Measurements from ENCODE around the gene UCK1. TPM values are rescaled to one million over a fixed set of nuclear protein-coding genes. Genes with fewer than 3 reads are reported as not detected.
A peak's percentile ranks its signal among the peaks of the same experiment; 100 is the strongest.

Gene UCK1
- 26.5 TPM for total RNA-seq

- intact Hi-C loops (cut with DNase I), result no loop called here
- DNase-seq (ENCODE audit: low spot score), result peak; percentile 88
- peak; percentile 97 for ATAC-seq
Observed at GRCh38 chr9:131530920-131531832, at the start of gene UCK1. Gene UCK1, minus strand, starts transcription at chr9:131531263. Its CDS starts 89 bp downstream, at chr9:131531174.

- ATAC-seq (no peak), DNase-seq (ENCODE audit: low spot score) (no peak)
- intact Hi-C loops (cut with DNase I), result no loop called here
Observed at GRCh38 chr9:131580358-131580757, 49.3 kb upstream of the UCK1 start.

- ATAC-seq, result peak; percentile 21
- intact Hi-C loops (cut with DNase I), result no loop called here
- DNase-seq (ENCODE audit: low spot score), result no peak
Observed at GRCh38 chr9:131579789-131580211, 48.7 kb upstream of the UCK1 start.

- no peak for DNase-seq (ENCODE audit: low spot score)
- intact Hi-C loops (cut with DNase I), result no loop called here
- peak; percentile 56 for ATAC-seq
Observed at GRCh38 chr9:131578731-131579504, 47.9 kb upstream of the UCK1 start.

GRCh38 chr9:131578021-131578420, 47.0 kb upstream of the UCK1 start:
- intact Hi-C loops (cut with DNase I), result no loop called here
- DNase-seq (ENCODE audit: low spot score), result no peak
- ATAC-seq, result no peak

GRCh38 chr9:131577005-131578000, 46.2 kb upstream of the UCK1 start:
- intact Hi-C loops (cut with DNase I), result no loop called here

GRCh38 chr9:131575946-131576853, 45.1 kb upstream of the UCK1 start:
- no peak for DNase-seq (ENCODE audit: low spot score)
- intact Hi-C loops (cut with DNase I), result no loop called here

More at GRCh38 chr9:131577005-131578000, 46.2 kb upstream of the UCK1 start:
- DNase-seq (ENCODE audit: low spot score) (no peak), ATAC-seq (no peak)

GRCh38 chr9:131574730-131575640, 43.9 kb upstream of the UCK1 start:
- intact Hi-C loops (cut with DNase I), result no loop called here
- DNase-seq (ENCODE audit: low spot score) (no peak), ATAC-seq (no peak)

More at GRCh38 chr9:131575946-131576853, 45.1 kb upstream of the UCK1 start:
- ATAC-seq, result no peak

GRCh38 chr9:131567910-131568309, 36.8 kb upstream of the UCK1 start:
- intact Hi-C loops (cut with DNase I), result no loop called here
- DNase-seq (ENCODE audit: low spot score) (no peak), ATAC-seq (no peak)

GRCh38 chr9:131566158-131566557, 35.1 kb upstream of the UCK1 start:
- DNase-seq (ENCODE audit: low spot score), result no peak
- intact Hi-C loops (cut with DNase I), result no loop called here
- ATAC-seq, result no peak

- intact Hi-C loops (cut with DNase I), result no loop called here
- DNase-seq (ENCODE audit: low spot score) (no peak), ATAC-seq (no peak)
Observed at GRCh38 chr9:131565369-131565768, 34.3 kb upstream of the UCK1 start.

GRCh38 chr9:131562032-131562959, 31.2 kb upstream of the UCK1 start:
- intact Hi-C loops (cut with DNase I), result no loop called here
- no peak for DNase-seq (ENCODE audit: low spot score)
- ATAC-seq, result no peak

GRCh38 chr9:131559421-131560000, 28.4 kb upstream of the UCK1 start:
- DNase-seq (ENCODE audit: low spot score) (no peak), ATAC-seq (no peak)
- intact Hi-C loops (cut with DNase I), result no loop called here

GRCh38 chr9:131557855-131558548, 26.9 kb upstream of the UCK1 start:
- intact Hi-C loops (cut with DNase I), result no loop called here
- no peak for DNase-seq (ENCODE audit: low spot score)
- ATAC-seq, result no peak

Measured in sciatic nerve (tissue), 2 donors.